Left lung (tissue), 10 donors: ENCODE data around the gene GDPD5. TPM values are rescaled to one million over a fixed set of nuclear protein-coding genes. Genes with fewer than 3 reads are reported as not detected.

Source experiments
- ATAC-seq: fragments of 200-7000 bp; cut with Tn5 transposase; one replicate; pipeline ENCODE4 v1.9.1; 2020; ENCODE audit warnings: moderate library complexity
- DNase-seq, 4 donors: peaks; one replicate each; pipeline ENCODE4 v3.0.0-alpha.2; 2013 to 2020
- H3K27ac ChIP-seq, 2 donors: fragments of 200-600 bp; sonication (generic) in 1 of 2; one replicate each; pipeline versions ENCODE4 v1.5.0 to v1.8.0; 2020 to 2021
- H3K27me3 ChIP-seq, 2 donors: fragments of 200-600 bp; sonication (generic) in 1 of 2; one replicate each; pipeline versions ENCODE4 v1.5.0 to v1.8.0; 2020 to 2021
- H3K36me3 ChIP-seq, 2 donors: fragments of 200-600 bp; sonication (generic) in 1 of 2; one replicate each; pipeline versions ENCODE4 v1.5.0 to v1.8.0; 2020 to 2021
- H3K4me1 ChIP-seq, 2 donors: fragments of 200-600 bp; one replicate each; pipeline ENCODE4 v1.8.0; 2021
- H3K4me3 ChIP-seq, 2 donors: fragments of 200-600 bp; sonication (generic) in 1 of 2; one replicate each; pipeline versions ENCODE4 v1.5.0 to v1.8.0; 2020 to 2021; ENCODE audit warnings: mild to moderate bottlenecking in 1 of 2
- H3K9me3 ChIP-seq, 2 donors: fragments of 200-600 bp; sonication (generic) in 1 of 2; one replicate each; pipeline versions ENCODE4 v1.5.0 to v1.8.0; 2020 to 2021
- CTCF ChIP-seq, 2 donors: fragments of 200-600 bp; sonication (generic) in 1 of 2; IDR thresholded peaks; one replicate each; pipeline versions ENCODE4 v1.5.0 to v1.8.0; 2021; ENCODE audit warnings: antibody characterized with exemption in 2 of 2
- intact Hi-C, 2 donors: fragments of 100-400 bp; cut with DNase I; formaldehyde crosslinking; loops; one replicate each; pipeline versions ENCODE4 v1.11.2 to v1.14.2; 2022
- polyA plus RNA-seq, 6 donors: library from polyadenylated mRNA; unstranded; fragments of 120-200 nt; gene quantifications; one replicate each; pipeline ENCODE4 v1.2.1, GENCODE V29; 2013; ENCODE audit not compliant: insufficient read length in 6 of 6
- total RNA-seq, 2 donors: library from RNA; stranded (reverse); fragmentation: NEBNext Ultra II Directional; extraction: Animal tissue kit (Norgen Biotek cat#: 25700); gene quantifications; one replicate each; pipeline ENCODE4 v1.2.1, GENCODE V29; 2021
- donor health status: DM: no; HTN: yes; CAD: no.
- donor health status: DM: no; HTN: no; CAD: no.

Gene GDPD5
- total and polyA plus RNA-seq, 8 donors, result 10.5 to 34.8 (median 27.6) TPM

GRCh38 chr11:75502138-75502537 is 23.6 kb downstream of the GDPD5 start:
- no peaks in the 10 kb centered on the region for H3K27me3 ChIP-seq
- DNase-seq (no peak), ATAC-seq (no peak)
- H3K36me3 ChIP-seq, result no peaks in the 10 kb centered on the region
- intact Hi-C loops, result no loop called here
- H3K9me3 ChIP-seq, result no peaks in the 10 kb centered on the region
- H3K4me3 ChIP-seq, result no peak overlapping the region
- H3K27ac ChIP-seq, result no peak overlapping the region
- TF ChIP-seq CTCF (IDR thresholded peaks at IDR 0.05), result no peak
- H3K4me1 ChIP-seq, result peaks cover 6 to 7% of the 10 kb centered on the region in 2 donors

- DNase-seq (no peak), ATAC-seq (no peak)
- peaks cover 7 to 8% of the 10 kb centered on the region in 2 donors for H3K4me1 ChIP-seq
- H3K4me3 ChIP-seq, result no peak overlapping the region
- no peak overlapping the region for H3K27ac ChIP-seq
- no peaks in the 10 kb centered on the region for H3K9me3 ChIP-seq
- no peaks in the 10 kb centered on the region for H3K36me3 ChIP-seq
- H3K27me3 ChIP-seq, result no peaks in the 10 kb centered on the region
- intact Hi-C loops, result no loop called here
- no peak for TF ChIP-seq CTCF (IDR thresholded peaks at IDR 0.05)
Measured at GRCh38 chr11:75500742-75501141, 25.0 kb downstream of the GDPD5 start.

GRCh38 chr11:75499423-75500190 is 26.1 kb downstream of the GDPD5 start:
- Histone ChIP-seq H3K4me3 (no peak overlapping the region), H3K27me3 (no peaks in the 10 kb centered on the region), H3K9me3 (no peaks in the 10 kb centered on the region), H3K4me1 (peaks cover 7 to 8% of the 10 kb centered on the region in 2 donors), H3K36me3 (no peaks in the 10 kb centered on the region), H3K27ac (peak overlapping the region; percentile 13 to 18)
- ATAC-seq (peak; percentile 67), DNase-seq (no peak)
- intact Hi-C loops, result no loop called here
- no peak for TF ChIP-seq CTCF (IDR thresholded peaks at IDR 0.05)

GRCh38 chr11:75498556-75499255 is 27.0 kb downstream of the GDPD5 start:
- H3K4me1 ChIP-seq, result peaks cover 7 to 8% of the 10 kb centered on the region in 2 donors

More at GRCh38 chr11:75498556-75499255, 27.0 kb downstream of the GDPD5 start:
- no peak overlapping the region for H3K4me3 ChIP-seq
- intact Hi-C loops, result no loop called here
- DNase-seq (no peak), ATAC-seq (no peak)
- no peaks in the 10 kb centered on the region for H3K9me3 ChIP-seq
- no peaks in the 10 kb centered on the region for H3K36me3 ChIP-seq
- H3K27me3 ChIP-seq, result no peaks in the 10 kb centered on the region
- no peak for TF ChIP-seq CTCF (IDR thresholded peaks at IDR 0.05)
- H3K27ac ChIP-seq, result no peak overlapping the region
